Cardiac fibroblast (primary cell): Measurements from ENCODE around the gene ZCCHC24.

ENCODE experiments used
- DNase-seq, 2 donors: peaks; one replicate each; pipeline versions ENCODE4 v3.0.0 to v3.0.0-alpha.2; 2010; ENCODE audit warnings: low read depth in 2 of 2
- H3K4me3 ChIP-seq, 2 donors: replicated peaks in 1 of 2; 1 replicate in 1 of 2; 2 replicates in 1 of 2; pipeline ENCODE4 v1.5.1; 2011; ENCODE audit warnings: low read depth in 2 of 2, low read length in 2 of 2, mild to moderate bottlenecking in 2 of 2, moderate library complexity in 1 of 2
- CTCF ChIP-seq: IDR thresholded peaks from one replicate; pipeline ENCODE4 v1.5.1; 2011; ENCODE audit warnings: low read depth, mild to moderate bottlenecking, low read length, inconsistent platforms

Gene ZCCHC24

GRCh38 chr10:79384773-79385391 lies 60.5 kb downstream of the ZCCHC24 start:
- H3K4me3 ChIP-seq, result no peak overlapping the region
- TF ChIP-seq CTCF, result no peak
- no peak for DNase-seq

GRCh38 chr10:79383974-79384606 lies 61.3 kb downstream of the ZCCHC24 start:
- no peak overlapping the region for H3K4me3 ChIP-seq
- DNase-seq, result no peak
- no peak for TF ChIP-seq CTCF

- TF ChIP-seq CTCF, result no peak
- no peak overlapping the region for H3K4me3 ChIP-seq
- DNase-seq, result no peak
Observed at GRCh38 chr10:79382491-79382941, 62.9 kb downstream of the ZCCHC24 start.

- DNase-seq, result peak; percentile 89 to 91
- no peak overlapping the region for H3K4me3 ChIP-seq
- no peak for TF ChIP-seq CTCF
Observed at GRCh38 chr10:79381804-79382221, 63.6 kb downstream of the ZCCHC24 start.

GRCh38 chr10:79380946-79381721 lies 64.3 kb downstream of the ZCCHC24 start:
- DNase-seq, result no peak
- no peak for TF ChIP-seq CTCF
- H3K4me3 ChIP-seq, result no peak overlapping the region

- peak; percentile 90 for DNase-seq
- no peak for TF ChIP-seq CTCF
- H3K4me3 ChIP-seq, result peak overlapping the region in 1 of 2 donors; percentile 21
Observed at GRCh38 chr10:79380125-79380945, 65.1 kb downstream of the ZCCHC24 start.
